HEK293T (cell line): ENCODE measurements around the gene RBM15B.

Experiments used
- ARNT ChIP-seq: fragments of 450-650 bp; IDR thresholded peaks from 2 replicates; pipeline ENCODE4 v1.6.1; 2017; ENCODE audit warnings: mild to moderate bottlenecking
- BHLHE40 ChIP-seq: fragments of 450-650 bp; IDR thresholded peaks from 2 replicates; pipeline ENCODE4 v1.6.1; 2016; ENCODE audit warnings: mild to moderate bottlenecking, moderate library complexity, borderline replicate concordance
- ELF4 ChIP-seq: fragments of 450-650 bp; IDR thresholded peaks from 2 replicates; pipeline ENCODE4 v1.6.1; 2017; ENCODE audit warnings: antibody characterized with exemption
- FOXA1 ChIP-seq: fragments of 450-650 bp; IDR thresholded peaks from 2 replicates; pipeline ENCODE4 v1.6.1; 2016; ENCODE audit warnings: mild to moderate bottlenecking
- FOXK2 ChIP-seq: fragments of 450-650 bp; IDR thresholded peaks from 2 replicates; pipeline ENCODE4 v1.6.1; 2016; ENCODE audit warnings: mild to moderate bottlenecking
- LEF1 ChIP-seq: fragments of 450-650 bp; IDR thresholded peaks from 2 replicates; pipeline ENCODE4 v1.6.1; 2017; ENCODE audit warnings: mild to moderate bottlenecking, borderline replicate concordance
- NFRKB ChIP-seq: fragments of 450-650 bp; IDR thresholded peaks from 2 replicates; pipeline ENCODE4 v1.6.1; 2016; ENCODE audit warnings: mild to moderate bottlenecking, moderate library complexity
- PKNOX1 ChIP-seq: fragments of 450-650 bp; IDR thresholded peaks from 2 replicates; pipeline ENCODE4 v1.6.1; 2016
- SP1 ChIP-seq: fragments of 450-650 bp; IDR thresholded peaks from 2 replicates; pipeline ENCODE4 v1.6.1; 2017
- SUZ12 ChIP-seq: fragments of 450-650 bp; IDR thresholded peaks from 2 replicates; pipeline ENCODE4 v1.6.1; 2016; ENCODE audit warnings: mild to moderate bottlenecking
- TARDBP ChIP-seq: fragments of 450-650 bp; IDR thresholded peaks from 2 replicates; pipeline ENCODE4 v1.6.1; 2016

GRCh38 chr3:51381333-51381705, 9.8 kb upstream of the RBM15B start:
- no peak for TF ChIP-seq SUZ12
- TF ChIP-seq BHLHE40 = no peak
- TF ChIP-seq FOXK2 = no peak
- TF ChIP-seq SP1 = no peak
- TF ChIP-seq ELF4 = no peak
- no peak for TF ChIP-seq TARDBP
- no peak for TF ChIP-seq FOXA1
- no peak for TF ChIP-seq ARNT
- TF ChIP-seq PKNOX1 = no peak
- no peak for TF ChIP-seq NFRKB
- TF ChIP-seq LEF1 = no peak
